Osteoblast (primary cell): Measurements from ENCODE around the gene FAM187B. TPM values are rescaled to one million over a fixed set of nuclear protein-coding genes. Genes with fewer than 3 reads are reported as not detected.
A peak's percentile ranks its signal among the peaks of the same experiment; 100 is the strongest.

Source experiments
- DNase-seq: peaks from one replicate; pipeline ENCODE4 v3.0.0; 2011; ENCODE audit warnings: low spot score, mixed read lengths; ENCODE audit not compliant: insufficient read length; ENCODE audit errors: missing footprints
- H2AFZ ChIP-seq: 2 replicates; pipeline ENCODE4 v1.6.0; 2011; ENCODE audit warnings: mild to moderate bottlenecking, low read length
- H3K27ac ChIP-seq: 2 replicates; pipeline ENCODE4 v1.5.1; 2011; ENCODE audit warnings: mild to moderate bottlenecking, low read depth, low read length, moderate library complexity
- H3K27me3 ChIP-seq: 2 replicates; pipeline ENCODE4 v1.6.0; 2012; ENCODE audit warnings: mild to moderate bottlenecking, control low read depth, inconsistent platforms, low read length, moderate library complexity; ENCODE audit not compliant: insufficient read depth
- H3K36me3 ChIP-seq: 2 replicates; pipeline ENCODE4 v1.5.1; 2011; ENCODE audit warnings: mild to moderate bottlenecking, low read length, control low read depth, moderate library complexity; ENCODE audit not compliant: insufficient read depth
- H3K4me1 ChIP-seq: 2 replicates; pipeline ENCODE4 v1.5.1; 2011; ENCODE audit warnings: mild to moderate bottlenecking, low read length, control low read depth, moderate library complexity; ENCODE audit not compliant: insufficient read depth
- H3K4me2 ChIP-seq: 2 replicates; pipeline ENCODE4 v1.6.0; 2011; ENCODE audit warnings: mild to moderate bottlenecking, low read length; ENCODE audit not compliant: insufficient read depth
- H3K4me3 ChIP-seq: fragments of 200-600 bp; sonication (generic); 3 replicates; pipeline ENCODE4 v1.5.1; 2012; ENCODE audit warnings: mild to moderate bottlenecking, low read length, inconsistent platforms; ENCODE audit not compliant: insufficient read depth
- H3K79me2 ChIP-seq: 2 replicates; pipeline ENCODE4 v1.6.0; 2012; ENCODE audit warnings: mild to moderate bottlenecking, low read length, control low read depth, inconsistent platforms; ENCODE audit not compliant: insufficient read depth
- H3K9me3 ChIP-seq: 2 replicates; pipeline ENCODE4 v1.5.1; 2011; ENCODE audit warnings: low read depth, low read length, control low read depth
- H4K20me1 ChIP-seq: 2 replicates; pipeline ENCODE4 v1.6.0; 2012; ENCODE audit warnings: mild to moderate bottlenecking, low read length, control low read depth; ENCODE audit not compliant: insufficient read depth
- CTCF ChIP-seq: IDR thresholded peaks from 2 replicates; pipeline ENCODE4 v1.5.1; 2011; ENCODE audit warnings: mild to moderate bottlenecking, low read depth, low read length, moderate library complexity; ENCODE audit errors: extremely low read depth
- total RNA-seq: library from RNA; depleted of rRNA; stranded (reverse); fragments of >200 nt; gene quantifications from 2 replicates; pipeline ENCODE4 v1.2.3, GENCODE V29; 2012

Gene FAM187B
- total RNA-seq, 1 donor: not detected

- Histone ChIP-seq H3K4me1 (no peaks in the 10 kb centered on the region), H3K27me3 (no peaks in the 10 kb centered on the region), H3K27ac (no peak overlapping the region), H3K9me3 (no peaks in the 10 kb centered on the region), H3K4me3 (no peak overlapping the region), H4K20me1 (no peaks in the 10 kb centered on the region), H3K4me2 (no peak overlapping the region), H3K36me3 (no peaks in the 10 kb centered on the region), H3K79me2 (no peaks in the 10 kb centered on the region), H2AFZ (no peak overlapping the region)
- TF ChIP-seq CTCF: no peak
- DNase-seq: peak; percentile 61
These were observed 34.2 kb downstream of the FAM187B start for GRCh38 chr19:35194012-35194984.

- DNase-seq: no peak
- H3K9me3 ChIP-seq: no peaks in the 10 kb centered on the region
- no peak for TF ChIP-seq CTCF
These were observed 43.7 kb downstream of the FAM187B start for GRCh38 chr19:35184884-35185283.

GRCh38 chr19:35184267-35184666 lies 44.3 kb downstream of the FAM187B start:
- no peak overlapping the region for H3K4me3 ChIP-seq
- TF ChIP-seq CTCF: no peak
- peaks cover 5% of the 10 kb centered on the region for H3K27me3 ChIP-seq
- no peak overlapping the region for H3K4me2 ChIP-seq
- no peaks in the 10 kb centered on the region for H3K36me3 ChIP-seq
- no peaks in the 10 kb centered on the region for H3K79me2 ChIP-seq
- H4K20me1 ChIP-seq: no peaks in the 10 kb centered on the region
- H3K27ac ChIP-seq: no peak overlapping the region
- no peak for DNase-seq
- no peak overlapping the region for H2AFZ ChIP-seq
- no peaks in the 10 kb centered on the region for H3K9me3 ChIP-seq
- H3K4me1 ChIP-seq: no peaks in the 10 kb centered on the region

More at GRCh38 chr19:35184884-35185283, 43.7 kb downstream of the FAM187B start:
- Histone ChIP-seq H3K36me3 (no peaks in the 10 kb centered on the region), H3K4me3 (no peak overlapping the region), H3K27ac (no peak overlapping the region), H3K4me1 (no peaks in the 10 kb centered on the region), H3K79me2 (no peaks in the 10 kb centered on the region), H4K20me1 (no peaks in the 10 kb centered on the region), H3K4me2 (no peak overlapping the region), H2AFZ (no peak overlapping the region), H3K27me3 (peaks cover 5% of the 10 kb centered on the region)

GRCh38 chr19:35181387-35181786 lies 47.2 kb downstream of the FAM187B start:
- no peak for TF ChIP-seq CTCF
- DNase-seq: no peak

More at GRCh38 chr19:35181387-35181786, 47.2 kb downstream of the FAM187B start:
- Histone ChIP-seq H3K9me3 (no peaks in the 10 kb centered on the region), H3K27ac (no peak overlapping the region), H3K4me3 (no peak overlapping the region), H4K20me1 (no peaks in the 10 kb centered on the region), H3K4me1 (no peaks in the 10 kb centered on the region), H3K79me2 (no peaks in the 10 kb centered on the region), H3K27me3 (peaks cover 5% of the 10 kb centered on the region), H2AFZ (no peak overlapping the region), H3K4me2 (no peak overlapping the region), H3K36me3 (no peaks in the 10 kb centered on the region)
